Spleen (tissue), 7 donors: ENCODE measurements around the gene SUGP2.

Source experiments
- POLR2A ChIP-seq, 3 donors: fragments of 450-650 bp; IDR thresholded peaks; one replicate each; pipeline ENCODE4 v1.5.1; 2017; ENCODE audit warnings: antibody characterized with exemption in 3 of 3, mild to moderate bottlenecking in 1 of 3
- POLR2AphosphoS5 ChIP-seq, 3 donors: sonication (generic); formaldehyde crosslinking; IDR thresholded peaks; one replicate each; pipeline ENCODE4 v1.5.1; 2017; ENCODE audit warnings: antibody characterized with exemption in 3 of 3
- TF ChIP-seq, protein P1 (sequence below), 11 experiments: fragments of 200-600 bp in 7 of 11; fragments of 450-650 bp in 4 of 11; sonication (generic) in 4 of 11; IDR thresholded peaks in 8 of 11; conservative IDR thresholded peaks in 3 of 11; 1 replicate in 7 of 11; 2 replicates in 4 of 11; pipeline versions ENCODE4 v1.4.0 to v1.8.0; 2016 to 2021; ENCODE audit warnings: antibody characterized with exemption in 11 of 11, inconsistent platforms in 4 of 11, mild to moderate bottlenecking in 1 of 11
- donor health status: DM: no; HTN: no; CAD: no; lungs with moderate emphysema.
- donor health status: DM: no; HTN: no; CAD: no.
- donor health status: DM: no; HTN: no; CAD: no.

DNA sequence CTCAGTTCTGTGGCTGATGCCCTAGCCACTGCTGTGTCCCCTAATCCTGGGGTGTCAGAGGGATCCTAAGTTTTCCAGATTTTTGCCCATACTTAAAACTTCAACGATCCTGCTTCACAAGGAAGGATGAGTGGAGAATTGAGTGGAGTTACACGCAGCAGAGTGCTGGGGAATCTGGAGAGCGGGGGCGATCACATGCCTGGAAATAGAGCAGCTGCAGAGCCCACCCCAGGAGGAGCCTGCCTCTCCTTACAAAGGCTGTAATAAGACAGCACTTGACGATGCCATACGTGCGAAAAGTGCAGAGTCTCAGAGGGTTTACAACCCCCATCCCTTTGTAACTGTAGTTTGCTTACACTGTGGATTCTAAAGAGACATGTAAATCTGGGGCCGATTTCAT lies 40.6 kb downstream of the SUGP2 start:
- TF ChIP-seq, protein P1, sequence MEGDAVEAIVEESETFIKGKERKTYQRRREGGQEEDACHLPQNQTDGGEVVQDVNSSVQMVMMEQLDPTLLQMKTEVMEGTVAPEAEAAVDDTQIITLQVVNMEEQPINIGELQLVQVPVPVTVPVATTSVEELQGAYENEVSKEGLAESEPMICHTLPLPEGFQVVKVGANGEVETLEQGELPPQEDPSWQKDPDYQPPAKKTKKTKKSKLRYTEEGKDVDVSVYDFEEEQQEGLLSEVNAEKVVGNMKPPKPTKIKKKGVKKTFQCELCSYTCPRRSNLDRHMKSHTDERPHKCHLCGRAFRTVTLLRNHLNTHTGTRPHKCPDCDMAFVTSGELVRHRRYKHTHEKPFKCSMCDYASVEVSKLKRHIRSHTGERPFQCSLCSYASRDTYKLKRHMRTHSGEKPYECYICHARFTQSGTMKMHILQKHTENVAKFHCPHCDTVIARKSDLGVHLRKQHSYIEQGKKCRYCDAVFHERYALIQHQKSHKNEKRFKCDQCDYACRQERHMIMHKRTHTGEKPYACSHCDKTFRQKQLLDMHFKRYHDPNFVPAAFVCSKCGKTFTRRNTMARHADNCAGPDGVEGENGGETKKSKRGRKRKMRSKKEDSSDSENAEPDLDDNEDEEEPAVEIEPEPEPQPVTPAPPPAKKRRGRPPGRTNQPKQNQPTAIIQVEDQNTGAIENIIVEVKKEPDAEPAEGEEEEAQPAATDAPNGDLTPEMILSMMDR (IDR thresholded peaks at IDR 0.05 in 8 of 11, conservative IDR thresholded peaks at IDR 0.05 in 3 of 11), result no peak
- no peak for TF ChIP-seq POLR2A (IDR thresholded peaks at IDR 0.05)
- no peak for TF ChIP-seq POLR2AphosphoS5 (IDR thresholded peaks at IDR 0.05)
